ENCODE data around the gene PSMD13. TPM values are rescaled to one million over a fixed set of nuclear protein-coding genes. Genes with fewer than 3 reads are reported as not detected.

Gene PSMD13
- total and polyA plus RNA-seq, 3 experiments from 2014 or later: 218 to 237 (median 235) TPM

- CTCF ChIA-PET: no interaction called here
- no peak overlapping the region for H3K27ac ChIP-seq (ENCODE audit: low read depth, low read length)
- peak in 1 of 5 donors; percentile 42 for DNase-seq
- no peaks in the 10 kb centered on the region for H3K9me3 Mint-ChIP-seq
- peaks cover 11% of the 10 kb centered on the region for H3K4me1 ChIP-seq (ENCODE audit: insufficient read depth, low read length)
- no peaks in the 10 kb centered on the region for H3K36me3 ChIP-seq (ENCODE audit: insufficient read depth, low read length)
- H3K4me3 ChIP-seq (ENCODE audit: low read length): no peak overlapping the region
- no peaks in the 10 kb centered on the region for H3K27me3 ChIP-seq (ENCODE audit: insufficient read depth, low read length, poor library complexity, severe bottlenecking)
- H3K4me3 Mint-ChIP-seq: no peak overlapping the region
- no peaks in the 10 kb centered on the region for H3K9me3 ChIP-seq (ENCODE audit: low read length)
- H3K27ac Mint-ChIP-seq: no peak overlapping the region
- POLR2A ChIA-PET: interaction anchor here (1.5 kb wide), 1 partner anchor 10 kb away, joined by 6 read pairs; the partner anchor contains the start of genes BET1L and RIC8A
- H3K4me1 Mint-ChIP-seq: peaks cover 6 to 10% (median 6%) of the 10 kb centered on the region in 3 donors
- no peaks in the 10 kb centered on the region for H3K27me3 Mint-ChIP-seq
- peaks cover 0 to 15% (median 0%) of the 10 kb centered on the region in 3 donors for H3K36me3 Mint-ChIP-seq
Observed at GRCh38 chr11:196786-197731, 39.7 kb upstream of the PSMD13 start.

GRCh38 chr11:197741-198235 lies 39.0 kb upstream of the PSMD13 start:
- POLR2A ChIA-PET: interaction anchor here (1.5 kb wide), 1 partner anchor 9 kb away, joined by 6 read pairs; the partner anchor contains the start of genes BET1L and RIC8A
- H3K9me3 Mint-ChIP-seq: no peaks in the 10 kb centered on the region
- H3K27me3 Mint-ChIP-seq: no peaks in the 10 kb centered on the region
- peak overlapping the region in 1 of 8 donors; percentile 88 for H3K27ac Mint-ChIP-seq
- no peak overlapping the region for H3K27ac ChIP-seq (ENCODE audit: low read depth, low read length)
- H3K4me1 Mint-ChIP-seq: peaks cover 11 to 15% (median 11%) of the 10 kb centered on the region in 3 donors
- no peaks in the 10 kb centered on the region for H3K36me3 ChIP-seq (ENCODE audit: insufficient read depth, low read length)
- peaks cover 0 to 23% (median 0%) of the 10 kb centered on the region in 3 donors for H3K36me3 Mint-ChIP-seq
- CTCF ChIA-PET: no interaction called here
- H3K4me3 Mint-ChIP-seq: no peak overlapping the region
- H3K27me3 ChIP-seq (ENCODE audit: insufficient read depth, low read length, poor library complexity, severe bottlenecking): no peaks in the 10 kb centered on the region
- DNase-seq: peak in 1 of 5 donors; percentile 26
- no peak overlapping the region for H3K4me3 ChIP-seq (ENCODE audit: low read length)
- peaks cover 15% of the 10 kb centered on the region for H3K4me1 ChIP-seq (ENCODE audit: insufficient read depth, low read length)
- H3K9me3 ChIP-seq (ENCODE audit: low read length): no peaks in the 10 kb centered on the region

GRCh38 chr11:198236-198806 lies 38.5 kb upstream of the PSMD13 start:
- H3K4me1 ChIP-seq (ENCODE audit: insufficient read depth, low read length): peaks cover 20% of the 10 kb centered on the region
- H3K27me3 ChIP-seq (ENCODE audit: insufficient read depth, low read length, poor library complexity, severe bottlenecking): no peaks in the 10 kb centered on the region
- H3K4me3 ChIP-seq (ENCODE audit: low read length): no peak overlapping the region
- peaks cover 4% of the 10 kb centered on the region for H3K36me3 ChIP-seq (ENCODE audit: insufficient read depth, low read length)
- CTCF ChIA-PET: no interaction called here
- Mint-ChIP-seq H3K9me3 (no peaks in the 10 kb centered on the region), H3K27ac (peak overlapping the region in 1 of 8 donors; percentile 70), H3K36me3 (peaks cover 0 to 28% (median 0%) of the 10 kb centered on the region in 3 donors), H3K27me3 (no peaks in the 10 kb centered on the region), H3K4me3 (no peak overlapping the region), H3K4me1 (peaks cover 16 to 20% (median 17%) of the 10 kb centered on the region in 3 donors)
- H3K27ac ChIP-seq (ENCODE audit: low read depth, low read length): no peak overlapping the region
- POLR2A ChIA-PET: interaction anchor here (1.5 kb wide), 1 partner anchor 9 kb away, joined by 6 read pairs; the partner anchor contains the start of genes BET1L and RIC8A
- peak in 1 of 5 donors; percentile 47 for DNase-seq
- no peaks in the 10 kb centered on the region for H3K9me3 ChIP-seq (ENCODE audit: low read length)

- H3K27ac Mint-ChIP-seq: peak overlapping the region in 1 of 8 donors; percentile 43
- Histone ChIP-seq H3K36me3 (ENCODE audit: insufficient read depth, low read length) (peaks cover 12% of the 10 kb centered on the region), H3K27me3 (ENCODE audit: insufficient read depth, low read length, poor library complexity, severe bottlenecking) (no peaks in the 10 kb centered on the region), H3K27ac (ENCODE audit: low read depth, low read length) (no peak overlapping the region), H3K4me1 (ENCODE audit: insufficient read depth, low read length) (peaks cover 28% of the 10 kb centered on the region), H3K9me3 (ENCODE audit: low read length) (no peaks in the 10 kb centered on the region), H3K4me3 (ENCODE audit: low read length) (no peak overlapping the region)
- CTCF ChIA-PET: interaction anchor here (0.9 kb wide), 1 partner anchor 52 kb away, joined by 4 read pairs; no protein-coding TSS in a partner anchor
- H3K4me1 Mint-ChIP-seq: peaks cover 24 to 28% (median 24%) of the 10 kb centered on the region in 3 donors
- no peaks in the 10 kb centered on the region for H3K9me3 Mint-ChIP-seq
- H3K4me3 Mint-ChIP-seq: no peak overlapping the region
- DNase-seq: peak in 1 of 5 donors; percentile 40
- no peaks in the 10 kb centered on the region for H3K27me3 Mint-ChIP-seq
- H3K36me3 Mint-ChIP-seq: peaks cover 0 to 35% (median 0%) of the 10 kb centered on the region in 3 donors
- POLR2A ChIA-PET: no interaction called here
Observed at GRCh38 chr11:199004-199581, 37.7 kb upstream of the PSMD13 start.

- Histone ChIP-seq H3K36me3 (ENCODE audit: insufficient read depth, low read length) (peaks cover 19% of the 10 kb centered on the region), H3K4me1 (ENCODE audit: insufficient read depth, low read length) (peaks cover 32% of the 10 kb centered on the region), H3K27me3 (ENCODE audit: insufficient read depth, low read length, poor library complexity, severe bottlenecking) (no peaks in the 10 kb centered on the region), H3K9me3 (ENCODE audit: low read length) (no peaks in the 10 kb centered on the region), H3K27ac (ENCODE audit: low read depth, low read length) (no peak overlapping the region), H3K4me3 (ENCODE audit: low read length) (no peak overlapping the region)
- no peaks in the 10 kb centered on the region for H3K27me3 Mint-ChIP-seq
- no peaks in the 10 kb centered on the region for H3K9me3 Mint-ChIP-seq
- peak in 1 of 5 donors; percentile 38 for DNase-seq
- H3K27ac Mint-ChIP-seq: peak overlapping the region in 1 of 8 donors; percentile 58
- H3K36me3 Mint-ChIP-seq: peaks cover 0 to 42% (median 0%) of the 10 kb centered on the region in 3 donors
- ChIA-PET POLR2A (no interaction called here), CTCF (no interaction called here)
- H3K4me3 Mint-ChIP-seq: no peak overlapping the region
- peaks cover 28 to 35% (median 31%) of the 10 kb centered on the region in 3 donors for H3K4me1 Mint-ChIP-seq
Observed at GRCh38 chr11:199782-200181, 37.0 kb upstream of the PSMD13 start.

GRCh38 chr11:200224-201003 lies 36.4 kb upstream of the PSMD13 start:
- peak overlapping the region in 1 of 7 donors; percentile 30 for H3K4me3 Mint-ChIP-seq
- CTCF ChIA-PET: no interaction called here
- no peaks in the 10 kb centered on the region for H3K9me3 Mint-ChIP-seq
- peaks cover 30 to 41% (median 34%) of the 10 kb centered on the region in 3 donors for H3K4me1 Mint-ChIP-seq
- Histone ChIP-seq H3K27me3 (ENCODE audit: insufficient read depth, low read length, poor library complexity, severe bottlenecking) (no peaks in the 10 kb centered on the region), H3K9me3 (ENCODE audit: low read length) (no peaks in the 10 kb centered on the region), H3K36me3 (ENCODE audit: insufficient read depth, low read length) (peaks cover 25% of the 10 kb centered on the region), H3K27ac (ENCODE audit: low read depth, low read length) (no peak overlapping the region), H3K4me3 (ENCODE audit: low read length) (no peak overlapping the region), H3K4me1 (ENCODE audit: insufficient read depth, low read length) (peaks cover 37% of the 10 kb centered on the region)
- no peaks in the 10 kb centered on the region for H3K27me3 Mint-ChIP-seq
- peak in 1 of 5 donors; percentile 47 for DNase-seq
- peaks cover 0 to 48% (median 0%) of the 10 kb centered on the region in 3 donors for H3K36me3 Mint-ChIP-seq
- H3K27ac Mint-ChIP-seq: peak overlapping the region in 3 of 8 donors; percentile 22 to 58 (median 56)
- POLR2A ChIA-PET: no interaction called here

- Histone ChIP-seq H3K27ac (ENCODE audit: low read depth, low read length) (no peak overlapping the region), H3K4me1 (ENCODE audit: insufficient read depth, low read length) (peaks cover 50% of the 10 kb centered on the region), H3K27me3 (ENCODE audit: insufficient read depth, low read length, poor library complexity, severe bottlenecking) (no peaks in the 10 kb centered on the region), H3K9me3 (ENCODE audit: low read length) (no peaks in the 10 kb centered on the region), H3K36me3 (ENCODE audit: insufficient read depth, low read length) (peaks cover 32% of the 10 kb centered on the region), H3K4me3 (ENCODE audit: low read length) (peak overlapping the region; percentile 15)
- Mint-ChIP-seq H3K36me3 (peaks cover 0 to 59% (median 0%) of the 10 kb centered on the region in 3 donors), H3K9me3 (no peaks in the 10 kb centered on the region), H3K4me1 (peaks cover 39 to 51% (median 46%) of the 10 kb centered on the region in 3 donors), H3K27me3 (peaks cover 0 to 2% of the 10 kb centered on the region in 2 donors), H3K4me3 (peak overlapping the region in 2 of 7 donors; percentile 0 to 45), H3K27ac (peak overlapping the region; percentile 6 to 89 (median 46))
- ChIA-PET CTCF (no interaction called here), POLR2A (no interaction called here)
- DNase-seq: no peak
Observed at GRCh38 chr11:201966-202365, 34.8 kb upstream of the PSMD13 start.

All from CD8-positive, alpha-beta memory T cell (primary cell).